ENCODE results near the gene TMEM131.

GRCh38 chr2:98012561-98012991 lies 16.8 kb upstream of the TMEM131 start:
- no peak for TF ChIP-seq CTCF (IDR thresholded peaks at IDR 0.05)
- no peak for TF ChIP-seq POLR2A (IDR thresholded peaks at IDR 0.05)
